Nephron (organoid): ENCODE measurements around the gene OBSCN.

ENCODE experiments used
- H3K27ac Mint-ChIP-seq, 3 experiments: 2 replicates each; pipeline ENCODE4 v1.8.0; 2020; ENCODE audit warnings: mixed read lengths in 3 of 3, mild to moderate bottlenecking in 2 of 3, moderate library complexity in 1 of 3
- H3K27me3 Mint-ChIP-seq: 2 replicates; pipeline ENCODE4 v1.8.0; 2021; ENCODE audit warnings: low read depth, mild to moderate bottlenecking, moderate library complexity, mixed read lengths
- H3K36me3 Mint-ChIP-seq: 2 replicates; pipeline ENCODE4 v1.8.0; 2020; ENCODE audit warnings: low read depth, mixed read lengths
- H3K4me1 Mint-ChIP-seq: 2 replicates; pipeline ENCODE4 v1.8.0; 2020; ENCODE audit warnings: mixed read lengths
- H3K4me3 Mint-ChIP-seq, 3 experiments: 2 replicates each; pipeline ENCODE4 v1.8.0; 2020; ENCODE audit warnings: mild to moderate bottlenecking in 3 of 3, mixed read lengths in 3 of 3, moderate library complexity in 2 of 3
- H3K9me3 Mint-ChIP-seq: 2 replicates; pipeline ENCODE4 v1.8.0; 2020; ENCODE audit warnings: mixed read lengths
- CTCF ChIP-seq, 3 experiments: fragments of 200-600 bp; sonication (generic); IDR thresholded peaks; one replicate each; pipeline ENCODE4 v1.5.0; 2021; ENCODE audit warnings: antibody characterized with exemption in 3 of 3; ENCODE audit not compliant: unreplicated experiment in 3 of 3

The OBSCN gene

DNA sequence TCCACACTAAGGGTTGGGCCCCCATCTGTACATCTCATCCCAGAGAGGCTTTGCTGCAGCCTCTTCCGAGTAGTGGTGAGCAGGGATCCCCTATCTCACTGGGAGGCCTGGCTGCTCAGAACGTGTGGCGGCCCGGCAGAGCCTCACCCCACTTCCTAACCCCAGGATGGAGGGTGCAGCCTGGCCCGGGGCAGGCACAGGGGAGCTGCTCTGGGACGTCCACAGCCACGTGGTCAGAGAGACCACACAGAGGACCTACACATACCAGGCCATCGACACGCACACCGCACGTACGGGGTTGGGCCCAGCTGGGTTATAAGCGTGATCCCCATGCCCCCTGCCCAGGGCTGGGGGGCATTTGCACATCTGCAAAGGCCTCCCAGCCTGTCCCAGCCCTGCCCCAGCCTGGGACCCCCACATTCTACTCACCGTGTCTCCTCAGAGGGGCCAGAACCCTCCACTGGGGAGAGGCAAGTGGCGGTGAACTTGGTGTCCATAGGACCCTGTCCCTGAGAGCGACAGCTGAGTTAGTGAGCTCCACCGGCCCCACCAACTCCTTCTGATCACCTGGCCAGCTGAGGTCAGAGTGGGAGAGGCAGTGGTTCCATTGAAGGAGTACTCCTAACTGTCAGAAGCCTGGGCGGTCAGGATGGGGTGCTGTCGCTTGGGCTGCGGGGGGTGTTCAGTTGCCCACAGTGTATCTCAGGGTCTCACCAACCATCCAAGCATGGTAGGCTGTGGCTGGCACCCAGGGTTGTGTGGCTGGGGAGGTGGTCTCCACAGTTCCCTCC, 157.6 kb downstream of the OBSCN start:
- H3K27me3 Mint-ChIP-seq: no peaks in the 10 kb centered on the region
- H3K4me3 Mint-ChIP-seq: no peak overlapping the region
- TF ChIP-seq CTCF (IDR thresholded peaks at IDR 0.05; ENCODE audit: unreplicated experiment in 3 of 3): no peak
- H3K36me3 Mint-ChIP-seq: no peaks in the 10 kb centered on the region
- no peaks in the 10 kb centered on the region for H3K9me3 Mint-ChIP-seq
- no peaks in the 10 kb centered on the region for H3K4me1 Mint-ChIP-seq
- H3K27ac Mint-ChIP-seq: no peak overlapping the region

- TF ChIP-seq CTCF (IDR thresholded peaks at IDR 0.05; ENCODE audit: unreplicated experiment in 3 of 3): no peak
- Mint-ChIP-seq H3K27me3 (no peaks in the 10 kb centered on the region), H3K27ac (no peak overlapping the region), H3K4me3 (no peak overlapping the region), H3K4me1 (no peaks in the 10 kb centered on the region), H3K36me3 (no peaks in the 10 kb centered on the region), H3K9me3 (no peaks in the 10 kb centered on the region)
These were observed 158.4 kb downstream of the OBSCN start for GRCh38 chr1:228366062-228366865.

DNA sequence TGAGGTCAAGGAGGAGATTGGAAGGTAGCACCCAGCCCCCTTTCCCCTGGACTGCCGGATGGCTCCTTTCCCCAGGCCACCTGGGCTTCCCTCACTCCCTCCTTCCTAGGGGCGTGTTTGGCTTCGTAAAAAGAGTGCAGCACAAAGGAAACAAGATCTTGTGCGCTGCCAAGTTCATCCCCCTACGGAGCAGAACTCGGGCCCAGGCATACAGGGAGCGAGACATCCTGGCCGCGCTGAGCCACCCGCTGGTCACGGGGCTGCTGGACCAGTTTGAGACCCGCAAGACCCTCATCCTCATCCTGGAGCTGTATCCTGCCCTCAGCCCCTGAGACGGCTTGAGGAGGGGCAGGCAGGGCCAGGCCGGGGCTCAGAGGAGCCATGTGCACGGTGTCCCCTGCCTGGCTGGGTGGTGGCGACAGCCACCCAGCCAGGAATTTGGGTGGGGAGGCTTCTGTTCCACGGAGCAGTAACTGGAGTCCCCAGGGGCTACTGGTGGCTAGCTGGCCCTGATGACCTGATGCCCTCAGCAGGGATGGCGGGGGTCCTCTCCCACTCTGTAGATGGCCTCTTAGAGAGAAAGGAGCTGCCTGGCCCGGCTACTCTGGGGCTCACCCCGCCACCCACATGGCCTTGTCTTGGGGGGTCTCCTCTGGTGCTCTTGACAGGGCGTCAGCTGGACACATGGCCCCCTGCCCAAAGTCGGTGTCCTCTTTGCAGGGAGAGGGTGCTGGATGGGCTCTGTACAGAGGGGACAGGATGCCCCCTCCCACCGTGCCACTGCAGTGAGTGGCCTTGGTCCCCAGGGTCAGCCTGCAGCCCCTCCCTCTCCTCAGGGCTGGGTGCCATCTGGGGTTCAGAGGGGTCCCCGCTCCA, 159.3 kb downstream of the OBSCN start:
- no peak for TF ChIP-seq CTCF (IDR thresholded peaks at IDR 0.05; ENCODE audit: unreplicated experiment in 3 of 3)
- H3K4me1 Mint-ChIP-seq: no peaks in the 10 kb centered on the region
- H3K9me3 Mint-ChIP-seq: no peaks in the 10 kb centered on the region
- no peak overlapping the region for H3K4me3 Mint-ChIP-seq
- H3K27me3 Mint-ChIP-seq: no peaks in the 10 kb centered on the region
- no peaks in the 10 kb centered on the region for H3K36me3 Mint-ChIP-seq
- H3K27ac Mint-ChIP-seq: no peak overlapping the region

DNA sequence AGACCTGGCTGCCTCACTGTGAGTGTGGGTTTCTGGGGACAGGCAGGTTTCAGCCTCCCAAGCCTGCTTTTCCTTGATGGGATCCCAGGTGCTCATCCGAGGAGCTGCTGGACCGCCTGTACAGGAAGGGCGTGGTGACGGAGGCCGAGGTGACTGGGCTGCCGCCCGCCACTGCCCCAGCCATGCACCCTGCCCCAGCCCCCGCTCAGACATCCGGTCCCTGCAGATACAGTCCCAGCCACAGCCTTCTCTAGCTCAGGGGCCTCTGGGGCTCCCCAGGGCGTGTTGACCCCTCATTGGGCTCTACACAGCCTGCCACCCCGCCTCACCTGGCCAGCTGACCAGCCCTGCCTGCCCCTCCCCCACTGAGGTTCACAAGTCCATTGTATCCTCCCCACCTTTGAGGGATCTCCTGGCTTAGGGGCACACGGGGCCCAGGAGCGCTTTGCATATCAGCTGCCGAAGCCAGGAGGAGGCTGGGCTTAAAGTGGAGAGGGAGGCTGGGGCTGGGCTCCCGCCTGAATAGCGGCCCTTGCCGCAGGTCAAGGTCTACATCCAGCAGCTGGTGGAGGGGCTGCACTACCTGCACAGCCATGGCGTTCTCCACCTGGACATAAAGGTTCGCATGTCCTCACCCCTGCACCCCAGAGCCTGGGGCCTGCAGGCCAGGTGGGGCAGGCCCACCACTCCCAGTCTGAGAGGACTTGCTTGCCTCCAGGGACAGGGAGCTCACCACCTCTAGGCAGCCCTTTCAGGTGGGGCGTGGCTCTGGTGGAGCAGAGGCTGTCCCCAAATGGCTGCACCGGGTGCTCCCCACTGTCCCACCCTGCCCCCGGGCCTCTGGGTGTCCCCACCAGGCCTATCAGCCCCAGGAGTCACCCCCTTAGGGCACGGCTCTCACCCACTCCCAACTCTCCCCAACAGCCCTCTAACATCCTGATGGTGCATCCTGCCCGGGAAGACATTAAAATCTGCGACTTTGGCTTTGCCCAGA, 160.3 kb downstream of the OBSCN start:
- TF ChIP-seq CTCF (IDR thresholded peaks at IDR 0.05; ENCODE audit: unreplicated experiment in 3 of 3): no peak
- H3K4me1 Mint-ChIP-seq: no peaks in the 10 kb centered on the region
- no peak overlapping the region for H3K27ac Mint-ChIP-seq
- H3K27me3 Mint-ChIP-seq: no peaks in the 10 kb centered on the region
- H3K9me3 Mint-ChIP-seq: no peaks in the 10 kb centered on the region
- H3K4me3 Mint-ChIP-seq: no peak overlapping the region
- H3K36me3 Mint-ChIP-seq: no peaks in the 10 kb centered on the region
